PFSK-1 (cell line): Measurements from ENCODE around the gene OSBPL9.

ENCODE experiments used
- FOXP2 ChIP-seq: optimal IDR thresholded peaks from 2 replicates; pipeline ENCODE3; 2011; ENCODE audit warnings: borderline replicate concordance, control low read depth, inconsistent platforms; ENCODE audit not compliant: insufficient read depth; ENCODE audit errors: extremely low read length, extremely low read depth
- POLR2AphosphoS5 ChIP-seq: IDR thresholded peaks from 2 replicates; pipeline ENCODE4 v1.6.1; 2012; ENCODE audit warnings: low read depth, mild to moderate bottlenecking, control low read depth, low read length, moderate library complexity
- REST ChIP-seq, 2 experiments: IDR thresholded peaks; 2 replicates each; pipeline versions ENCODE4 v1.6.1 to v1.8.0; 2011 to 2012; ENCODE audit warnings: low read depth in 2 of 2, low read length in 2 of 2, control low read depth in 1 of 2, inconsistent platforms in 1 of 2, mild to moderate bottlenecking in 1 of 2, moderate library complexity in 1 of 2; ENCODE audit not compliant: insufficient read depth in 1 of 2
- SIN3A ChIP-seq: IDR thresholded peaks from 2 replicates; pipeline ENCODE4 v1.6.1; 2012; ENCODE audit warnings: mild to moderate bottlenecking, low read length, moderate library complexity, borderline replicate concordance; ENCODE audit not compliant: insufficient read depth
- TAF1 ChIP-seq: IDR thresholded peaks from 2 replicates; pipeline ENCODE4 v1.6.1; 2012; ENCODE audit warnings: low read length, control low read depth, borderline replicate concordance; ENCODE audit not compliant: insufficient read depth

The OSBPL9 gene

DNA sequence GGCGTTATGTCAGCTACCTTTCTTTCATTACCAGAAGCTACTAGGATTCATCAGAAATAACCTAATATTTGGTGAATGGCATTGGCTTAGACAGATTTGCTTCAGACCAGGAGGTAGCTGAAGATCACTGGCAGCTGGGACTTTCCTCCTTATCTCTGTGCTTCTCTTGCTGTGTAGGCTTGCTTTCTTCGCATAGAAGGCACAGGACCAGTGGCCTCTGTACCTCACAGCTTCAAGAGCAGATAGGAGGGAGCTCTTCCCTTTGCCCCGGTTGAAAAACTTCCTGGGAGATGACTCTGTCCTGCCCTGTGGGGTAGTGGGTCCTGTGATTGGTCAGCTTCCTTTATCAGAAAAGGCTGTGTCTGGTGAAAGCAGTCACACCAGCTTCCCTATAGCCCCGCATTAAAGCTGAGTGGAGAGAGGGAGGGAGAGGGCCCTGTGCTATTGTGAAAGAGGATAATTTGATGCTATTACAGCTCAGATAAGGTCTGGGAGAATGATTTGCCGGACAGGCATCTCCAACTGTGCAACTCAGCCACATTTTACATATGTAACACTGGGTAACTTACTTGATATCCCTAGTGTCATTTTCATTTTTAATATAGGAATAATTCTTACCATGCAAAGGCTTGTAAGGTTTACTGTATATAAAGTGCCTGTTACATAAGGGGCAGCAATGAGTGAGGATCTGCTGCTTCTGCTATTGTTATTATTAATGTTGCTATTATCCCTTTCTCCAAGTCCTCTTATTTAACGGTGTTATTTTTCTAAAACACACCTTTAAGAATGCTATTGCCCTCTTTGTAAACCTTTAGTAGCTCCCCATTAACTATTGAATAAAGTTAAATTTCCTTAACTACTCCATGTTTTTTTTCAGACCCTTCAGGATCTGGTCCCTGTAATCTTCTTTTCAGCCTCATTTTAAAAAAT is 31.6 kb downstream of the OSBPL9 start:
- TF ChIP-seq FOXP2 (no peak), REST (IDR thresholded peaks at IDR 0.05; ENCODE audit: insufficient read depth in 1 of 2, low read depth in 2 of 2, low read length in 2 of 2) (no peak), POLR2AphosphoS5 (no peak), TAF1 (no peak), SIN3A (no peak)

DNA sequence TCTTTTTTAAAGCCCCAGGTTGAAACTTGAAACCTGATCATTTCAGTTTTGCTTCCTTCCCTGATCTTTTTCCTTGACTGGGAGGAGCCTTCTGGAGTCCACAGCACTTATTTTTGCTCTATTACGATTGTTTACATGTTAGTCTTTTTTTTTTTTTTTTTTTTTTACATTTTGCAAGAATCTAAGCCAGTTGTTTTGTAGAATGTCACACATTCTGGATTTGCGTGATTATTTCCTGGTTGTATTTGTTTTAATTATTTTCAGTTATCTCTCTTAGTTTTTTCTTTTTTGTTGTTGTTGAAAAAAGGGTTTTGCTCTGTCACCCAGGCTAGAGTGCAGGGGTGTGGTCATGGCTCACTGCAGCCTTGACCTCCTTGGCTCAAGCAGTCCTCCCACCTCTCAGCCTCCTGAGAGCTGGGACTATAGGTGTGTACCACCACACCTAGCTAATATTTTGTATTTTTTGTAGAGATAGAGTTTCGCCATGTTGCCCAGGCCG is 32.8 kb downstream of the OSBPL9 start:
- TF ChIP-seq TAF1 (no peak), SIN3A (no peak), REST (IDR thresholded peaks at IDR 0.05; ENCODE audit: insufficient read depth in 1 of 2, low read depth in 2 of 2, low read length in 2 of 2) (no peak), POLR2AphosphoS5 (no peak), FOXP2 (no peak)

- TF ChIP-seq TAF1: no peak
- TF ChIP-seq POLR2AphosphoS5: no peak
- TF ChIP-seq SIN3A: no peak
- no peak for TF ChIP-seq REST (IDR thresholded peaks at IDR 0.05; ENCODE audit: insufficient read depth in 1 of 2, low read depth in 2 of 2, low read length in 2 of 2)
- TF ChIP-seq FOXP2: no peak
Observed at GRCh38 chr1:51650198-51650597, 33.3 kb downstream of the OSBPL9 start.

DNA sequence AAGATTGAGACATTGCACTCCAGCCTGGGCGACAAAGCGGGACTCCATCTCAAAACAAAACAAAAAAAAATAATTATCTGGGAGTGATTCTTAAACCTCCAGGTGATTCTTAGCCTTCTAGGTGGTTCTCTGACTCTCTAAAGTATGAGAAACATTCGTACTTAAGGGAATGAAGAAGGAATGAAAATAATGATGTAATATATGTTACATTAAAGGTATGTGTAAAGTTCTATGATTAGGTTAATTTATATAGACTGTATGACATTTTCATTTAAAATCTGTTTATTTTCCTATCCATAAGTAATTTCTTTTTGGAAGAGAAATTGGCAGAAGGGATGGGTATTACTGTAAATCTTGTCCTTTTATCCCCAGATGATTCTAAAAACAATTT is 34.7 kb downstream of the OSBPL9 start:
- TF ChIP-seq FOXP2 (no peak), POLR2AphosphoS5 (no peak), REST (IDR thresholded peaks at IDR 0.05; ENCODE audit: insufficient read depth in 1 of 2, low read depth in 2 of 2, low read length in 2 of 2) (no peak), TAF1 (no peak), SIN3A (no peak)

DNA sequence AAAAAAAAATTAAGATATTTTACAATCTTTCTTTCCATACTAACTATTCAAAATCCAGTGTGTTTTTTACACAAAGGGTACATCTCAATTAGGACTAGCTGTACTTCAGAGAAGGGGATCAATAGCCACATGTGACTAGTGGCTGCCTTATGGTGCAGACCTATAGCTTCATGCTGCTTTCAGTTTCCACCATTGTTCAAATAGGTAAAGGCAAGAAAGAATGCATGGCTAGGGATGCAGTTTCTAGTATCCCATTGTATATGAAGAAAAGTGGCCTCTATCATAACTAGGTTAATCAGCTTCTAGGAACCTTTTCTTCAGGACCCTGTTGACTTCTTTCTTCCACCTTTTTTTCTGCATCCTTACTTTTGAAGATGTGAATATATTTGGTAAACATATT is 35.7 kb downstream of the OSBPL9 start:
- TF ChIP-seq POLR2AphosphoS5 (no peak), SIN3A (no peak), TAF1 (no peak), REST (IDR thresholded peaks at IDR 0.05; ENCODE audit: insufficient read depth in 1 of 2, low read depth in 2 of 2, low read length in 2 of 2) (no peak), FOXP2 (no peak)
